Stimulated activated CD8-positive, alpha-beta memory T cell treated with anti-CD3 and anti-CD28 coated beads, Interleukin-4, amount 100 ng/mL, for 48 hours (primary cell): Measurements from ENCODE around the gene PELI2.

Experiments
- DNase-seq: peaks from one replicate; pipeline ENCODE4 v3.0.0-alpha.2; 2020

Gene PELI2

DNA sequence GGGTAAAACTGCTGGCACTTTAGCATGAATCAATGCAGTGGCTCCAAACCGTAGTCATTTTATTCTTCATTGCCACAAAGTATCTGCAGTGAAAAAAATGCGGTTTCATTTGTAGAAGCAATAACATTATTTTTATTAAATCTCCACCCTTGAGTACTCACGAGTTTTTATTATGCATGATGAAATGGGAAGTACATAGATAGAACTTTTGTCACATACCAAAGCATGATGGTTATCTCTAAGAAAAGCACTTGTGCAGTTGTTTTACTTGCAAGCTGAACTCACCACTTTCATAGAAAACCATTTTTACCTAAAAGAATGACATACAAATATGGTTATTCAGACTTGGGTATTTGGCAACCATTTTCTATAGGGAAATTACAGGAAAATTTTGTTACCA lies 90.3 kb downstream of the PELI2 start:
- DNase-seq, result no peak

- no peak for DNase-seq
These were observed 92.4 kb downstream of the PELI2 start for GRCh38 chr14:56210571-56210970.

- DNase-seq, result no peak
These were observed 92.9 kb downstream of the PELI2 start for GRCh38 chr14:56211084-56211483.

- DNase-seq, result no peak
These were observed 93.6 kb downstream of the PELI2 start for GRCh38 chr14:56211844-56212243.

GRCh38 chr14:56212521-56212920 lies 94.3 kb downstream of the PELI2 start:
- no peak for DNase-seq

GRCh38 chr14:56213306-56213705 lies 95.1 kb downstream of the PELI2 start:
- no peak for DNase-seq

DNA sequence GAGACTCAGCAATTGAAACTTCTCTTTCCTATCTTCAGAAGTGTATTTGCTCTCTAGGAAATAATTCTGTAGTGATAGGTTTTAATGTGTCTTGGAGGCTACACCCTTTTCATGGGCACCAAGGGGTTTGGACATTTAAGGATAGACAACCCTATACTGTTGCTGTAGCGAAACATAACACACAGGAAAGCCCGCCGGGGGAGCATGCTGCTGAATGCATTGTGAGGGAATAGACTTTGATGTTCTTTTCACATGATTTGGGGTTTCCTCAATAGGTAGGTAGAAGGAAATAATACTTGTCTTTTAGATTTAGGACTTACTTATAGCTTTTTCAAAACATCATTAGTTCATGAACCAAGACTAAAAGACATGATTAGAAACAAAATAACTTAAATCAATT lies 97.0 kb downstream of the PELI2 start:
- DNase-seq, result no peak

DNA sequence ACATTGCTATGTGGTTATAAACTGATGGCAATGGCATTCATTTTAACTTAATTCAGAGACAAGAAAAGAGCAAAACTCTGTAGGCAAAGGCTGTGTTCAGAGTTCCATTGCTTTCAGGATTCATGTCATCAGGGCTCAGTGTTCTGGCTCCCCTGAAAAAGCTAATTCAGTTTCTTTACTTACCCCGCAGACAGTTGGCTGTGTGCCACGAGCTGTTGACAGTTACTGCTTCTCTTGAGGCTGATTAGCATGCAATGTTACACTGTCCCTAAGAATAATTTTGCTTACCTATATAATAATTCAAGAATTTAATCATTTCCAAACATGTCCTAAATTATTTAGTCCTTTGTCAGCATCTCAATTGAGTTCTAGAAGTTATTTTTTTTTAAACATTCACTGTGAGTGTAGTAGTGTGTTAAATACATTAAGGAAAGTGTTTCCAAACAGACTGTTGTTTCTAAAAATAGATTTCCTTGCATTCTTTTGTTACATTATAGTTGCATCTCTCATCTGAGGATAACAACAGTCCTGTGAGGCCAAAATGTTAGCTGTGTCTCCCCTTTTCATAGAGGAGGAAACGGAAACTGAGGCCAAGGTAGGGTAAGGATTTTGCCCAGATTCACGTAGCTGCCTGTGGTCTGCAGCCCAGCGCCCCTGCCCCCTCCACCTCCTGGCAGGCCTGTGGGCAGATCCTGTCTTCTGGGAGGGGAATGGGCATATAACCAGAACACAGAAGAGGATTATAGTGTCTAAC lies 98.6 kb downstream of the PELI2 start:
- DNase-seq, result no peak

DNA sequence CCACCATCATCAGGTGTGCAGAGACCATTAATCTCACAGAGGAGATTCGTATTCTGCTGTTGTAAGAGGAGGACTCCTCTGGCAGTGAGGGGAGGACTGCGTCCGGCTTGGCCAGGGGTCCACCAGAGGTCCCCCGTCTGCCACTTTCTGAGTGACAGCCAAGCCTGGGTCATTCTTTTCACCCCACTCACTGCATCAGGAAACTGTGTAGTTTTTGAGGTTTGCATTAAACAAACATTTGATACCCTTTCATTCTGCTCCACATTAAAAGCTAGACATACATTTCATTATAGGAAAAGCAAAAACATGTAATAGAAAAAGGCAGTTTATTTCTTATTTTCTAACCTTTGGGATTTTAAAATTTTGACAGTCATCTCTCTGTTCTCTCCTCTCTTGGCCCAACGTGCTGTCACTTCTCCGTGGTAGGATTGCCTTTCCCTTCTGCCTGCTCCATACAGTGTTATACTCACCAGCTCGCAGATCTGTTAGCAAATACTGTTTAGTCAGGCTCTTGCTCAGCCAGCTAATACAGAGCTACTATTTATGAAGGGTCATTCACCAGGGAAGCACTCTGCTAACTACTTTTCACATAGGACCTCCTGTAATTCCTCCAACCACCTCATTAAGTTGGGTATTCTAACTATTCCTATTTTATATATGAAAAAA lies 99.3 kb downstream of the PELI2 start:
- no peak for DNase-seq

DNA sequence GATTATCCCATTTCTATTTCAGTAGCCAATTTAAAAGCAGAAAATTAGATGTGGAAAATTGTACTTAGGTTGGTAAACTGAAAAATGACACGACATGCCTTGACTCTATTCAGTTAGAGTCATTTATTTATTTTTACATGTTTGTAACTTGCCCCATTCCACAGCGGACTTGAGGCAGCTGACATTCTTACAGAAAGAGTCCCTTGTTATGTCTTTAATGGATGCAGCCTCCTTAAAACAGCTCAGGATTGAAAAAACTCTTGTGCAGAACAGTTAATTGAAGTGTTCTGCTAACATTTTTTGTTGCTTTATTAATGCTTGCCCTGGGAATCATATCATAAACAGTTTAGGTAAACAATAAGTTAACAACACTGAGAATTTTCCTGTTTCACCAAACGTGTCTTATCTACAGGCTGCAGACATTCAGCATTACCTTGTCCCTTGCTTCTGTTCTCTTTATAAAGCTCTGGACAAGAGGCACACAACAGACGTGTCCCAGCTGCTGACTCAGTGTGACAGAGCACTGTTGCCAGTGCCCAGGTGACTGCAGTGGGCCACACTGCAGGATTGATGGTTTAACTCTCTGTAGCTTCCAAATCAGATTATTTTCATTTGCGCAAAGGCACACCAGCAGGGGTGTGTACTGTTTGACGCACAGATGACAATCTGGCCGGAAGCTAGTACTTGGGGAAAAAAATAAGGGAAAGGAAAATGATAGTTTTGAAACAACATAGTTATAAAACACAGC lies 101.6 kb downstream of the PELI2 start:
- DNase-seq, result no peak

GRCh38 chr14:56221382-56222128 lies 103.3 kb downstream of the PELI2 start:
- DNase-seq, result no peak

GRCh38 chr14:56224229-56224628 lies 106.0 kb downstream of the PELI2 start:
- no peak for DNase-seq

DNA sequence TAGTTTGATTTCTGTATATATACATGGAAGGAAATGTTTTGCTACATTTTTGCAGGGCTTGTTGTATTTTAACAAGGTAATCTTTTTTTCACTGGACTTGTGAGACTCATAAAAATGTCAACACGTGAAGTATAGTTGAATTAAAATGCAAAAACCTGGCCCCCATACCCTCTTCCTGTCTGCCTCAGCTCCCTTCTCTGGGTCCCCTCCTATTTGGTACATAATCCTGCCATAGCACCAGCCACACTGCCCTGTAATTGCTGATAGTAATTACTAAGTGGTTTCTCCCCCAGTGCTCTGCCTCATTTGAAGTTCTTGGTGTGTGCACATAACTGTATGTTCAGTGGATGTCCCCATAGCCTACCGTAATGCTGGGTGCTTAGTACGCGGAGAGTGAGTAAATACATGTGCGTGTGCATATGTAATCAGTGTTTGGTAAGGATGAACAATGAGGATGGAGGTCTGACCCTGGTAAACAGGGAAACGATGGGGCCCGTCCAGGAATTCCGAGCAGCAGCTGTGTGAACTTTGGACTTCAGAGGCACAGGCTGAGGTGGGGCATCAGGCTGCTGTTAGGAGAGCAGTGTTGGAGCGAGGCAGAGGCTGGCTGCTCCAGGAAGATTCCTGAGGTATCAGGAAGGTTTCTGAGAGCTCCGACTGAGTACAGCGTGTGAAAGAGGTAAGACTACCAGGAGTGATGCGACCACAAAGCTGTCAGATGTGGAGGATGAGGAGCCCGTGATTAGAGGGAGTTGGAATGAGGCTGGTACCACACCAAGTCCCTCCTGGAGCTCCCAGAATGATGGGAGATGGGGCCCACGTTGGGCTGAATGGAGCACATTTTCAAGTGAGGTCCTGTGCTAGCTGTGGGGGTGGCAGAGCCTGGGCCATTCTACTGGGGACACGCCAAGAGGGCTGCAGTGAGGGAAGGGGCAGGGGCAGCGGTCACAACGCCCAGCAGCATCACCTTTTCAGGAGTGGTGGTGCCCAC lies 106.8 kb downstream of the PELI2 start:
- no peak for DNase-seq

- DNase-seq, result no peak
These were observed 117.2 kb downstream of the PELI2 start for GRCh38 chr14:56235388-56235787.

DNA sequence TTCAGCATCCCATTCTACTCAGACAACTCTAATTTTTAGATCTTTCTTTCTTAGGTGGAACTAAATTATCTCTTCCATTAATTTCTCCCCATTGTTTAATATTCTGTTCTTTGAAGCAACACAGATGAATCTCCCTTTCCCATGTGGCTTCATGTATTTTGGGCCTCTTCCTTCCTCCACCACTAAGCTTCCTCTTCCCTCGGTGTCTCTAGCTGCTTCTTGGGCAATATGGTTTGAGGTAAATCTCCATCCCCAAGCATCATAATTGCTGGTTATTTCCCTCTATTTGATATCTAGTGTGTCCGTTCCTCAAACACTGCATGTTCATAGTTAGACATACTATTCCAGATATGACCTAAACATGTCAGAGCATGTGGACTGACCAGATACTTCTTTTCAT lies 119.2 kb downstream of the PELI2 start:
- DNase-seq, result no peak

DNA sequence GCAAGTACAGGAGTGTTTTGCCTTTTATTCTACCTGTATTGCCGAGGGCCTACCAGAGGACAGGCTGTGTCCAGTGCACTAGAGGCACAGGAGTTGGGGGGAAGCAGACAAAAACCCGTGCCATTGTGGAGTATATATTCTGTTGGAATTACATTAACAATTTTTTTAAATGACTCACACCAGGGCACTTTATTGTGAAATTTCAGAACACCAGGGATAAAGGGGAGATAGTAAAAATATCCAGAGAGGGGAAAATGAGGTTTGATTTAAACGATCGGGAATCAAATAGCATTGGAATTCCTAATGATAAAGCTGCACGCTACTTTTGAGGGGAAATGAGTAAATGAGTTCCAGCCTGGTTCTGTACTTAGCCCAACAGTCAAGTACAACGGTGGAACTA lies 123.2 kb downstream of the PELI2 start:
- DNase-seq, result no peak

DNA sequence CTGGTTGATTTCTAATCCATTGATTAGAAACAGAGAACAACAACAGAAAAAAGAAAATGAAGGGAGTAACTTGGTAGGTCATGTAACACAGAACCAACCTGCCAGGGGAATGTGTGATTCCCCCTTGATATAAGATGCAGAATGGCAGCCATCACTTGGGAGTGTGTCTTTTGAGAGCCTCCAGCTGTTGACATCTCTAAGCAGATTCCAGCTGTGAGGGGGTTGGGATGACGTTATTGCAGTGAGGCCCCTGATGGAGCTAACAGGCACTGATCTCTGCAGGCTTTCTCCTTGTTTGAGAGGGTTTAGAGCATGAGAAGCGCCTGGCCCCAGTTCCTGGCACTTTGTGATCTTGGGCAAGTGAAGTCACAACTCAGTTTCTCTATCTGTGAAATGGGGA lies 124.9 kb downstream of the PELI2 start:
- DNase-seq, result no peak

DNA sequence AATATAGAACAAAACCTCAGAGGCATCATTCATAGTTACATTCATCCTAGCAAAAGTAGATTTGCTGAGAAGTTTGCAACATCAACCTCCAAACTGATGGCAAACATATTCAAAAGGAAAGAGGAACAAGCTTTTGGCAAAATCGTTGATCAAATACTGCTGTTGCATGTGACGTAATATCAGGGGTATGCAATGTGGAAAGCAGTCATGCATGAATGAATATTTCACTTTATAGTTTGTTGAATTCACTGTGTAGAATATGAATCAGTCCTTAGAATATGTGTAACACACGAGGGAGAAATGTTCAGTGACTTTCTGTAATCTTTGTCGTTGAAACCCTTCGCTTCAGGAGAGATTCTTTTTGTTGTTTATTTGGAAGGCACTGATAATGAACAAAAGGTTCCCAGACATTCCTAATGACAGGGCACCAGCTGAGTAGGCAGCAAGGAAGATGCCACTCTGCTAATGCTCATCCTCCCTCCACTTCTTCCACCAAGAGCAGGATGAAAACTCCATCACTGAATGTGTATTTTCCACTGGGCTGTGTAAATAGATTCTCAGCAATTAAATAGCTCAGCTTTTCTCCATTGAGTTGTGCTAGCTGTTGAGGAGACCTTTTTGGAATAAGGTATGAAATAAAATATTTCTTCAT lies 126.1 kb downstream of the PELI2 start:
- DNase-seq, result no peak

- DNase-seq, result no peak
These were observed 129.4 kb downstream of the PELI2 start for GRCh38 chr14:56247495-56248200.

DNA sequence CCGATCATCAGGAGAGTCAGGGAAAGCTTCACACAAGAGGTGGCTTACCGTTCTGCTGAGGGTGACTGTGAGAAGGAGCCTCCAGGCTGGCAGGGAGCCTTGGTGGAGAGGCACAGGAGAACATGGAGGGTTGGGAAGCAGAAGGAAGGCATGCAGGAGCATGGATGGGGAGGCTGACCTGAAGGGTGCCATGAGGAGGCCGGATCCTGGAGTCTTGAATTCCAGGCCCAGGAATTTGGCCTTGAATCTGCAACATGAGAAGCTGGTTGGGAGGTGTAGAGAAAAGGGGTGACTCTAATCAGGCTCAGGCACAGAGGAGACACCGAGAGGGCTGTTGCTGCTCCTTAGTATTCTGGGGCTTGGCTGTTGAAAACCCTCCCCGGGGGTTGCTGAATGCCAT lies 130.2 kb downstream of the PELI2 start:
- DNase-seq, result no peak

- DNase-seq, result no peak
These were observed 142.8 kb downstream of the PELI2 start for GRCh38 chr14:56261046-56261445.
